Mesenchymal stem cell (in vitro differentiated cells and primary cell): ENCODE data around the gene EP400. TPM values are rescaled to one million over a fixed set of nuclear protein-coding genes. Genes with fewer than 3 reads are reported as not detected.

Experiments
- DNase-seq: peaks from one replicate; pipeline ENCODE4 v3.0.0-alpha.2; 2013
- H2AFZ ChIP-seq: one replicate; pipeline ENCODE4 v1.6.1; 2013; ENCODE audit warnings: low read depth, mild to moderate bottlenecking, control low read depth, inconsistent platforms, low read length, moderate library complexity
- H2AK5ac ChIP-seq: 2 replicates; pipeline ENCODE4 v1.6.1; 2013; ENCODE audit warnings: low read length, moderate library complexity, mild to moderate bottlenecking, inconsistent platforms; ENCODE audit not compliant: severe bottlenecking
- H2BK120ac ChIP-seq: one replicate; pipeline ENCODE4 v1.6.1; 2013; ENCODE audit warnings: low read depth, mild to moderate bottlenecking, inconsistent platforms, low read length, moderate library complexity
- H2BK12ac ChIP-seq, 2 experiments: one replicate each; pipeline ENCODE4 v1.6.1; 2013; ENCODE audit warnings: inconsistent platforms in 2 of 2, low read length in 2 of 2, mild to moderate bottlenecking in 2 of 2, moderate library complexity in 2 of 2, control low read depth in 1 of 2
- H2BK15ac ChIP-seq: one replicate; pipeline ENCODE4 v1.6.1; 2013; ENCODE audit warnings: mild to moderate bottlenecking, low read depth, inconsistent platforms; ENCODE audit not compliant: poor library complexity, severe bottlenecking
- H2BK5ac ChIP-seq: 2 replicates; pipeline ENCODE4 v1.6.1; 2013; ENCODE audit warnings: low read depth, mild to moderate bottlenecking, low read length, control low read depth, inconsistent platforms; ENCODE audit not compliant: poor library complexity, severe bottlenecking
- H3K14ac ChIP-seq, 2 experiments: one replicate each; pipeline ENCODE4 v1.6.1; 2013; ENCODE audit warnings: inconsistent platforms in 2 of 2, low read length in 2 of 2, control low read depth in 1 of 2, mild to moderate bottlenecking in 1 of 2, moderate library complexity in 1 of 2
- H3K18ac ChIP-seq, 2 experiments: one replicate each; pipeline ENCODE4 v1.6.1; 2013; ENCODE audit warnings: inconsistent platforms in 2 of 2, low read length in 2 of 2, control low read depth in 1 of 2, low read depth in 1 of 2, mild to moderate bottlenecking in 1 of 2
- H3K23ac ChIP-seq, 2 experiments: one replicate each; pipeline ENCODE4 v1.6.1; 2013; ENCODE audit warnings: inconsistent platforms in 2 of 2, low read length in 2 of 2, mild to moderate bottlenecking in 2 of 2, moderate library complexity in 2 of 2, control low read depth in 1 of 2
- H3K27ac ChIP-seq: 2 replicates; pipeline ENCODE4 v1.5.1; 2013; ENCODE audit warnings: mild to moderate bottlenecking, moderate library complexity, low read length, control low read depth, inconsistent platforms; ENCODE audit not compliant: poor library complexity, severe bottlenecking
- H3K27me3 ChIP-seq, 2 experiments: 2 replicates each; pipeline versions ENCODE4 v1.6.1 to v1.7.0; 2013; ENCODE audit warnings: low read length in 2 of 2, mild to moderate bottlenecking in 2 of 2, moderate library complexity in 2 of 2, control low read depth in 1 of 2, inconsistent platforms in 1 of 2; ENCODE audit not compliant: control insufficient read depth in 1 of 2, insufficient read depth in 1 of 2
- H3K36me3 ChIP-seq, 2 experiments: 2 replicates each; pipeline versions ENCODE4 v1.6.1 to v1.7.0; 2013; ENCODE audit warnings: low read length in 2 of 2, control low read depth in 1 of 2, inconsistent platforms in 1 of 2, low read depth in 1 of 2, mild to moderate bottlenecking in 1 of 2; ENCODE audit not compliant: insufficient read depth in 2 of 2, control insufficient read depth in 1 of 2
- H3K4ac ChIP-seq, 2 experiments: one replicate each; pipeline ENCODE4 v1.6.1; 2013; ENCODE audit warnings: inconsistent platforms in 2 of 2, low read length in 2 of 2, mild to moderate bottlenecking in 2 of 2, moderate library complexity in 2 of 2, control low read depth in 1 of 2, low read depth in 1 of 2
- H3K4me1 ChIP-seq: 2 replicates; pipeline ENCODE4 v1.6.1; 2013; ENCODE audit warnings: low read depth, low read length, control low read depth; ENCODE audit not compliant: control insufficient read depth, insufficient read depth
- H3K4me2 ChIP-seq: 2 replicates; pipeline ENCODE4 v1.6.1; 2013; ENCODE audit warnings: low read length, mild to moderate bottlenecking, inconsistent platforms; ENCODE audit not compliant: poor library complexity, severe bottlenecking
- H3K4me3 ChIP-seq, 2 experiments: 2 replicates each; pipeline versions ENCODE4 v1.5.1 to v1.7.0; 2013; ENCODE audit warnings: low read length in 2 of 2, mild to moderate bottlenecking in 2 of 2, control low read depth in 1 of 2, low read depth in 1 of 2; ENCODE audit not compliant: insufficient read depth in 1 of 2
- H3K79me1 ChIP-seq: replicated peaks from 2 replicates; pipeline ENCODE4 v1.6.1; 2013; ENCODE audit warnings: mild to moderate bottlenecking, control low read depth, low read length, inconsistent platforms; ENCODE audit not compliant: poor library complexity, severe bottlenecking
- H3K9ac ChIP-seq: 2 replicates; pipeline ENCODE4 v1.7.0; 2013; ENCODE audit warnings: mild to moderate bottlenecking, low read length, moderate library complexity
- H3K9me3 ChIP-seq: 2 replicates; pipeline ENCODE4 v1.7.0; 2013; ENCODE audit warnings: mild to moderate bottlenecking, low read length; ENCODE audit not compliant: control insufficient read depth
- H4K8ac ChIP-seq: one replicate; pipeline ENCODE4 v1.6.1; 2013; ENCODE audit warnings: inconsistent platforms, mild to moderate bottlenecking, low read length, moderate library complexity
- H4K91ac ChIP-seq: one replicate; pipeline ENCODE4 v1.6.1; 2013; ENCODE audit warnings: mild to moderate bottlenecking, low read length, inconsistent platforms
- WGBS: methylation state at CpG from one replicate; pipeline ENCODE4 v1.1.7; 2013; ENCODE audit warnings: mixed read lengths; 5-methylcytosine and 5-hydroxymethylcytosine counted together
- polyA plus RNA-seq, 2 experiments: library from polyadenylated mRNA; stranded (reverse); fragments of 200-250 nt; gene quantifications; one replicate each; pipeline ENCODE4 v1.2.3, GENCODE V29; 2013

The EP400 gene, protein sequence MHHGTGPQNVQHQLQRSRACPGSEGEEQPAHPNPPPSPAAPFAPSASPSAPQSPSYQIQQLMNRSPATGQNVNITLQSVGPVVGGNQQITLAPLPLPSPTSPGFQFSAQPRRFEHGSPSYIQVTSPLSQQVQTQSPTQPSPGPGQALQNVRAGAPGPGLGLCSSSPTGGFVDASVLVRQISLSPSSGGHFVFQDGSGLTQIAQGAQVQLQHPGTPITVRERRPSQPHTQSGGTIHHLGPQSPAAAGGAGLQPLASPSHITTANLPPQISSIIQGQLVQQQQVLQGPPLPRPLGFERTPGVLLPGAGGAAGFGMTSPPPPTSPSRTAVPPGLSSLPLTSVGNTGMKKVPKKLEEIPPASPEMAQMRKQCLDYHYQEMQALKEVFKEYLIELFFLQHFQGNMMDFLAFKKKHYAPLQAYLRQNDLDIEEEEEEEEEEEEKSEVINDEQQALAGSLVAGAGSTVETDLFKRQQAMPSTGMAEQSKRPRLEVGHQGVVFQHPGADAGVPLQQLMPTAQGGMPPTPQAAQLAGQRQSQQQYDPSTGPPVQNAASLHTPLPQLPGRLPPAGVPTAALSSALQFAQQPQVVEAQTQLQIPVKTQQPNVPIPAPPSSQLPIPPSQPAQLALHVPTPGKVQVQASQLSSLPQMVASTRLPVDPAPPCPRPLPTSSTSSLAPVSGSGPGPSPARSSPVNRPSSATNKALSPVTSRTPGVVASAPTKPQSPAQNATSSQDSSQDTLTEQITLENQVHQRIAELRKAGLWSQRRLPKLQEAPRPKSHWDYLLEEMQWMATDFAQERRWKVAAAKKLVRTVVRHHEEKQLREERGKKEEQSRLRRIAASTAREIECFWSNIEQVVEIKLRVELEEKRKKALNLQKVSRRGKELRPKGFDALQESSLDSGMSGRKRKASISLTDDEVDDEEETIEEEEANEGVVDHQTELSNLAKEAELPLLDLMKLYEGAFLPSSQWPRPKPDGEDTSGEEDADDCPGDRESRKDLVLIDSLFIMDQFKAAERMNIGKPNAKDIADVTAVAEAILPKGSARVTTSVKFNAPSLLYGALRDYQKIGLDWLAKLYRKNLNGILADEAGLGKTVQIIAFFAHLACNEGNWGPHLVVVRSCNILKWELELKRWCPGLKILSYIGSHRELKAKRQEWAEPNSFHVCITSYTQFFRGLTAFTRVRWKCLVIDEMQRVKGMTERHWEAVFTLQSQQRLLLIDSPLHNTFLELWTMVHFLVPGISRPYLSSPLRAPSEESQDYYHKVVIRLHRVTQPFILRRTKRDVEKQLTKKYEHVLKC (N-terminal part only)
- polyA plus RNA-seq (2013, experiment 1 of 2), result 12.8 TPM
- 11.6 TPM for polyA plus RNA-seq (2013, experiment 2 of 2)

DNA sequence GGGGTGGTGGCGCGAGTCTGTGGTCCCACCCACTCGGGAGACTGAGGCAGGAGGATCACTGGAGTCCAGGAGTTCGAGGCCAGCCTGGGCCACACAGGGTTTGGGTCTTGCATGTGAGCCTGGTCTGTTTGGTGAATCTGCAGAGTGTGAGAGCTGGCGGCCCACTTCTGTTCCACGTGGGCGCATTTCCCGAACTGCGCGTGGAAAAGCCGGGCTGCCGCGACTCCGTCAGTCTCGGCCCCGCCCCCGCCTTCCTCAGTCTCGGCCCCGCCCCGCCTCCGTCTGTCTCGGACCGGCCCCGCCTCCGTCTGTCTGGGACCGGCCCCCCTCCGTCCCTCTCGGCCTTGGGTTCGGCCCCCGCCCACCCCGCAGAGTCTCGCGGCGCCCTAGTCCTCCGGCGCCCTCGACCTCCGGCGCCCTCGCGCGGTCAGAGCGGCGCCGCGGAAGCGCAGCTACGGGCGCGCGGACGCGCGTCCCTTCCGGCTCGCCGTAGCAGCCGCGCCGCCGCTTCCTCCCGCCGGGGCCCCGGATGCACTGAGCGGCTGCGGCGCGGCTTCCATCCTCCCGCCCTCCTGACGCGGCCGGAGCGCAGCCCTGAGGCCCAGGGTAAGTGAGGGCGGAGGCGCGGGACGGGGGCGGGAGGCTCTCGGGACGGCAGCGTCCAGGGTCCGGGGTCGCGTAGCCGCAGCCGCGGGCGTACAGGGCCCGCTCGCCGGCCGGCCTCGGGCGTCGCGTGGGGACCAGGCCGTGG lies at the start of gene EP400:
Gene EP400 (plus strand): TSS at position 512 of the 751 bp plus-strand sequence. CDS start 10,678 bp downstream, outside the sequence.
- peak within 1 kb of the TSS in 1 of 2 experiments; percentile 96 for H3K23ac ChIP-seq
- H3K4me1 ChIP-seq, result peaks cover 15% of the 10 kb centered on the region
- H3K36me3 ChIP-seq, result peaks cover 6 to 7% of the 10 kb centered on the region in 2 experiments
- H4K91ac ChIP-seq, result peak within 1 kb of the TSS; percentile 85
- peak within 1 kb of the TSS; percentile 61 to 87 for H3K4ac ChIP-seq
- H3K27me3 ChIP-seq, result no peaks in the 10 kb centered on the region
- peak within 1 kb of the TSS; percentile 99 for H2AFZ ChIP-seq
- H4K8ac ChIP-seq, result peak within 1 kb of the TSS; percentile 66
- H2BK12ac ChIP-seq, result peak within 1 kb of the TSS in 1 of 2 experiments; percentile 94
- no peak within 1 kb of the TSS for H2AK5ac ChIP-seq
- no peaks in the 10 kb centered on the region for H3K9me3 ChIP-seq
- DNase-seq, result peak; percentile 92
- H3K79me1 ChIP-seq, result peaks cover 6% of the 10 kb centered on the region
- peak within 1 kb of the TSS; percentile 90 for H3K9ac ChIP-seq
- WGBS, result 3% methylated on average over 50 of the region's 97 CpGs
- peak within 1 kb of the TSS; percentile 79 to 96 for H3K18ac ChIP-seq
- peak within 1 kb of the TSS in 1 of 2 experiments; percentile 93 for H3K14ac ChIP-seq
- H3K4me2 ChIP-seq, result peak within 1 kb of the TSS; percentile 85
- H3K4me3 ChIP-seq, result peak within 1 kb of the TSS; percentile 88 to 97
- peak within 1 kb of the TSS; percentile 82 for H2BK5ac ChIP-seq
- peak within 1 kb of the TSS; percentile 39 for H3K27ac ChIP-seq
- H2BK120ac ChIP-seq, result peak within 1 kb of the TSS; percentile 75
- H2BK15ac ChIP-seq, result peak within 1 kb of the TSS; percentile 44

DNA sequence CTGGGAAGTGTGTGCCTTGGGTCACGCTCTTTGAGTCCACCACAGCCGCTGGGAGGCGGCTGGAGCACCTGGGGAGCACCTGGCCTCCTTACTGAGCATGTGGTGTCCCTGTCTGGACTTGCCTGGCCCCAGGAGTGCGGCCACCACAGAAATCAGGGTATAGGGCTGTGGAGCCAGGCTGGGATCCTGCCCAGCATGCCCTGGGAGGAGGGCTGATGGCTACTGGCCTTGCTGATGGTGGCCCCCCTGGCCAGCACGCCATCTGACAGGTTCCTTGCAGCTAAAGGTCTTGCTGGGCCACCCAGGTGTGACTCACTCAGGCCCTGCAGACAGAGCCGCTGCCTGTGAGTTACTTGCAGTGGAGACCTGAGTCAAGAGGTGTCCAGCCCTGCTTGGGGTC lies 49.3 kb upstream of the EP400 start:
- Histone ChIP-seq H3K36me3 (peaks cover 15 to 74% of the 10 kb centered on the region in 2 experiments), H4K8ac (no peak overlapping the region), H3K18ac (no peak overlapping the region), H3K27me3 (no peaks in the 10 kb centered on the region), H3K27ac (no peak overlapping the region), H2BK120ac (no peak overlapping the region), H3K23ac (no peak overlapping the region), H4K91ac (no peak overlapping the region), H3K9me3 (no peaks in the 10 kb centered on the region), H3K4ac (no peak overlapping the region), H3K4me1 (peaks cover 45% of the 10 kb centered on the region), H2BK15ac (no peak overlapping the region), H3K4me3 (no peak overlapping the region), H2AFZ (no peak overlapping the region), H2AK5ac (no peak overlapping the region), H2BK5ac (no peak overlapping the region), H3K79me1 (peaks cover 69% of the 10 kb centered on the region), H3K14ac (no peak overlapping the region), H3K4me2 (no peak overlapping the region), H2BK12ac (no peak overlapping the region), H3K9ac (no peak overlapping the region)
- DNase-seq, result no peak
- 97% methylated on average over 6 of the region's 6 CpGs for WGBS

- Histone ChIP-seq H2BK5ac (no peak overlapping the region), H3K9me3 (no peaks in the 10 kb centered on the region), H3K79me1 (peaks cover 75% of the 10 kb centered on the region), H3K4me2 (no peak overlapping the region), H3K36me3 (peaks cover 15 to 83% of the 10 kb centered on the region in 2 experiments), H3K4ac (no peak overlapping the region), H3K27ac (no peak overlapping the region), H3K27me3 (no peaks in the 10 kb centered on the region), H3K23ac (no peak overlapping the region), H3K18ac (peak overlapping the region in 1 of 2 experiments; percentile 11), H4K8ac (no peak overlapping the region), H2BK120ac (no peak overlapping the region), H3K14ac (no peak overlapping the region), H2BK15ac (no peak overlapping the region), H3K4me1 (peaks cover 33% of the 10 kb centered on the region), H2AFZ (no peak overlapping the region), H2AK5ac (no peak overlapping the region), H4K91ac (no peak overlapping the region), H3K4me3 (no peak overlapping the region), H2BK12ac (no peak overlapping the region), H3K9ac (no peak overlapping the region)
- 92% methylated on average over 30 of the region's 30 CpGs for WGBS
- no peak for DNase-seq
Observed at GRCh38 chr12:131901431-131902331, 48.1 kb upstream of the EP400 start.
